ENCODE results near the gene ADA.

GRCh38 chr20:44678990-44679611, 27.6 kb upstream of the ADA start:
- TF ChIP-seq CTCF (IDR thresholded peaks at IDR 0.05) (no peak), POLR2A (IDR thresholded peaks at IDR 0.05) (no peak)

Data from testis (tissue), 2 donors.